ENCODE measurements around the gene SMC2.
A peak's percentile ranks its signal among the peaks of the same experiment; 100 is the strongest.

Gene SMC2

DNA sequence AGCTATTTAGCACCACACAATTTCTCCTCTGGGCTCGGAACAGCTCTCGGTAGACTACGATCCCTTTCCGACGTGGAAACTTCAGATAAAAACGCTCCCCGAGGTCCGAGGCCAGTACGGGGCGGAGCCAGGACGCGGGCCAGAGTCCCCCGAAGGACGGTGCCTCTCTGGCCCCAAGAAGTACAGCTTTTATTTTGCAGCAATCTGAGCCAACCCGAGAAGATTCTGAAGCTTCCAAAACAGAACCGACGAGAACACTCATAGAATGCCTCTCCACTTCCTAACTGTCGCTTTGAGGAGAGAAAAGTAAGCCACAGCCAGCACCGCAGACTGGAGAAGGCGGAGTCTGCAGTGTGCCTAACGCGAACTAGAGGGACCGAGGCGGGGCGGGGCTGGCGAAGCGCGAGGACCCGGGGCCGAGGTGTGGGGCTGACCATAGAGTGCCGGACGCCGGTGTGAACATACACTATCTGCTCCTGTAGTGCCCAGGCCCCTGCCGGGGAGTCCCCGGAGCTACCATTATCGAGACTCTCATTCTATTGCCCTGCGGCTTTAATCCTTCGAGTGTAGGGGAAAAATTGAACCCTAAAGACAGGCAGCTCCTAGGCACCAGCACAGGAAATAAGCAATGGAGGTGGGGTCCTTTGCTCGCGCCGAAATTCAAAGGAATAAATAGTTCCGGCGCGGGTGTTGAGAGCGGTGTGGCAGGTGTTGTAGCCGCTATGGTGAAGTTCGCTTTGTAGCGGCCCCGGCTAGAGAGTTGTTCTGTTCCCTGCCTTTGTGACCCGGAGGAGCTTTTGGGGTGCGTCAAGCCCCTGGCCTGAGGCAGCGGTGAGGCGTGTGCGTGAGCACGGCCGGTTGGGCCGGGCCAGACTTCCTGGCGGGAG, at the start of gene SMC2:
Gene SMC2 (plus strand): TSS at position 663 of the 887 bp plus-strand sequence. CDS start 1,076 bp downstream, outside the sequence.
- DNase-seq (ENCODE audit: low read depth) = peak; percentile 88

DNA sequence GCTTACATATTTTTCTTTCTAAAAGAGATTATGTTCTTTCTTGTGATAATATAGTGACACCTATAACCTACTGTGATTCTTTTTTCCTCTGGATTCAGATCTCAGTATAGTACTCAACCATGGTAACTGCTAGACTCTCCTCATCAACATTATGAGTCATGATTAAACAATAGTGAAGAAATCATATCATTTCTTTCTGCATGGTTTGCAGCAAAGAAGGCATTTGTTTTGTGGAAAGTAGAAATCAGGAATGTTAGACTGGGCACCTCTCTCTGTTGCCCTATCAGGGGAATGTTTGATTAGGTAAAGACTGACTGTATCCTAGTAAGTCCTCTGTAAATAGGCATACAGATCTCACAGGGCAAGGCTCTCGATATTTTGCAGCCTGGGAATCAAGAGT, 25.6 kb upstream of the SMC2 start:
- no peak for DNase-seq (ENCODE audit: low read depth)

DNA sequence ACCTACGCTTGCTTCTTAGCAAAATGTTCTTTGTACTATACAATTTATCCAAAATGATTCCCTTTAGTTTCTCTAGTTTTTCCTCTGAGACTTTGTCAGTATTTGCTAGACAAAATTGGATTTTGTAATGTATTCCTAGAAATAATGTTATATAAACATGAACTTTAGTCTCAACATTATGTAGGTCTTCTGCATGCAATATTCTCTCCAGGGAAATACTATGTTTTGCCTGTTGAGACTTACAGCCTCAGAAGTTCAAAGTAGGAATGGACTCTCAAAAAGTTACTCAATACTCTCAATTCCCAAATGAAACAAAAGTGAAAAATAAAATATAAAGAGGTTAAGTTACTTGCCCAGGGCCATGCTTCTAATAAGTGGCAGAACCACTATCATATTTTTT, 24.8 kb upstream of the SMC2 start:
- no peak for DNase-seq (ENCODE audit: low read depth)

DNA sequence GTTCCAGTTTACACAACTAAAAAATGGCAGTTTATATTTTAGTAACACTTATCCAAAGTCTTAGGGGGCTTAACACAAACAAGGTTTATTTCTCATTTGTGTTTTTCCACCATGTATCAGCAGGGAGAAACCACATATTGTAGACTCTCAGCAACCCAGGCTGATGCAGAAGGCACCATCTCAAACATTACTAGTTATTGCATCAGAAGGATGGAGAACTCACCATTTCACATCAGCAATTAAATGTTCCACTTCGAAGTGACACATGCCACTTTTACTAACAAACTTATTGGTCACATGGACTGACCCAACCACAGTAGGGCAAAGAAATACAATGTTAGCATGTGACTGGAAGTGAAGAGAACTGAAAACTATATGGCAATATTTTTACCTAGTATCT, 22.5 kb upstream of the SMC2 start:
- no peak for DNase-seq (ENCODE audit: low read depth)

DNA sequence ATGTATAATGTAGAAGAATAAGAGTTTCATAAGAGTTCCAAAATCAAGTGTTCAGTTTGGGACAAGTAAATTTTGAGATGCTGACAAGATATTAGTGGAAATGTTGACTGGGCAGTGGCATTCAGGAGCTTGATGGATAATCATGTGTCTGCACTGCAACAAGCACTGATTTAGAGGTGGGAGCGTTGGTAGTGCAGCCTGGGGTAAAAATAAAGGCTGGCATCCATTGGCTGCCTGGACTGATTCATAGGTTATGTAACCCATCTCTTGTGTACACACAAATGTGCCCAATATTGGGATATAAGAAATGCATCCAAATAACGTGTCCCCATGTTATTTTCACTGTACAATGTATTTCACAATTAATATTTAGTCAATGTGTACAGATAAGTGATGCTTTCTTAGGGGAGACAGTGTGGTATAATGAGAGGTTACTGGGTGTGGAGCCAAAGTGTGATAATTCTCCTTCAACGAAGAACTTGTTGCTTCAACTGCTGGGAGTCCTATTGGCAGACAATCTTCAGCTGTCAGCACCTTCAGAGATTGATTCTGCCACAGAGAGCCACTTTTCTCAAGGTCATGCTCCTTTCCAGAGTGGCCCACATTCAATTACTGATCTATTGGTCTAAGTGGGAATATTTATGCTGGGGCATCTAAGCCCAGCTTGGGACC, 20.9 kb upstream of the SMC2 start:
- no peak for DNase-seq (ENCODE audit: low read depth)

DNA sequence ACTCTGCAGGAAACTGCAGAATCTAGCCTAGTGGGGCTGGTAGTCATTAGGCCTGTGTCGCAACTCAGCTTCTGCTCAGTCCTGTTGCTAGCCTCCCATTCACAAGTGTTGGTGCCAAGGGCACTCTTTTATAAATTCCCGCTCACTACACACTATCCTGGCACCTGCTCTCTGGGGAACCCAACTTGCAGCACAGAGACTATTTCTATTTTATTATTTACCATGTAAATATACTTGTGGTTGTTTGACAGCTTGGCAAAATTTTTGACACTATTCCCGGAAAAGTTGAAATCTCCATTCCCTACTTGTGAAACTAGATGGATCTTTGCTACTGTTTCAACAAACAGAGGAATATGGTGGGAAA, 20.4 kb upstream of the SMC2 start:
- no peak for DNase-seq (ENCODE audit: low read depth)

DNA sequence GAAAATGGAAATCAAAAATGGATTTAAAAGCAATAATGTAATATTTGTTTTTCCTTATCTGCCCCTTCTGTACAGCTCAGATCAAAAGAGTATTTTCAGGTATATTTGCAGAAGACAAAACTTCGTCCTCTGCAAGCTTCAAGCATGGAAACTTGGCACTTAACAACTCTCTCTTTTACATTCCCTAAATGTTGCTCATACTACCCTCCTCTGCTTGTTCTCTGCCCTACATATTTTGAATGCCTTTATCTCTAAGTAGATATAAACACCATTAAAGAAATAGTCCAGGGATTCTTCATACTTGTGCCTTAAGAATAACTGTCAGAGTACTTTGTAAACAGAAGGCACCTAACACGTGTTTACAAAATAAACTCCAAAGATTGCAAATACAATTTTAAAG, 19.2 kb upstream of the SMC2 start:
- DNase-seq (ENCODE audit: low read depth) = no peak

DNA sequence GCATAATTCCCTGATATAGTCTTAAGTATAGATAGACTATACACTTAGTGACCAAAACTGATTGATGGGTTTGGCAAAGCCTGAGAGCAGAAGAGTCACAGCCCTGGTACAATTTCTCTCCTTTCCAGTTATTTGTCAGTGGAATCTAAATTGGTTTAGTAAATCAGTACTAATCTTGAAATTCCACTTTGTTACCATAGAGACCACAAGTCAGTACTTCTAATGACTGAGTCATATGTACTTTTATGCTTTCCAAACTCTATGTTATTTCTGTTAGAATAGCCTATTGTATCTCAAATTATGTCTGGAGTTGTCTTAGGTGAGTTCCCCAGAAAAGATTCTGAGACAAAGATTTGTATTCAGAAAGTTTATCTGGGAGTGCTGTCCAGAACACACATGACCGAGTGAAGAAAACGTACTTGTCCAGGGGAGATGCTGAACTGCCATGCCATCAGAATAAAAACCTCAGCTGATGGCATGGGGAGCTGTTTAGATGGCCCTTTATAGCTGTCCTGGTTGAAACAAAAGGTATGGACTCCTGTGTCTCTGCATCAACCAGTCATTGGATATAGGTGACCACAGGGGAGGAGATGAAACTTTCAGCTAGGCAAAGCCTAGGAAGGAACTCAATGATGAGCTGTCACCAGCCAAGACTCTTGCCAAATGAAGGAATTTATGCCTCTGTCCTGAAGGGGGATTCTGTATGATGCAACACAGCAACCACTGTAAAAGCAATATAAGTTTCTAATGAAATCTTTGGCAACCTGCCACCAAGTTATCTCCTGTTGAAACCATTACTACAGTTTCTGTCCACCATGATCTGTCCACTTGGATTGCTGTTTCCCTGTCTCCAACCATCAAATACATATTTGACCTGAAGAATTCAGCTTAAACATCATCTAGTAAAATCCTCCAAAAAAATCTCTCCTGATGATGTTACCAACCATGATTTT, 18.0 kb upstream of the SMC2 start:
- no peak for DNase-seq (ENCODE audit: low read depth)

DNA sequence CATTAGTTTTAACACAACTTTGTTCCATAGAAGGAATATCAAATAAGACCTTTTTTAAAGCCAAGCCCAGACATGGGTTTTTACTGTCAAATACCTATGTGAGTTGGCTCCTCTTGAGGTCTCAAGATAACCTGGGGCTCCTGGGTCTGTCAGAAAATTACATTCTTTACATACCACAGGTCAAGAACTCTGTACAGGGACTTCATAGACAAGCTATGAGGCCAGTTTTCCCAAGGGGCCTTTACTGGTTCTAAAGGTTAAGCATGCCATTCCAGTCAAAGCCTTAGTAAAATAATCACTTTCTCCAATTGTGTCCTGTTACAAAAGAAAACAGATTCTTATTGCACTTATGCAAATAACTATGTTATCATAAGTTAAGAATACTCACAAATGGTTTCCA, 15.5 kb upstream of the SMC2 start:
- DNase-seq (ENCODE audit: low read depth) = no peak

DNA sequence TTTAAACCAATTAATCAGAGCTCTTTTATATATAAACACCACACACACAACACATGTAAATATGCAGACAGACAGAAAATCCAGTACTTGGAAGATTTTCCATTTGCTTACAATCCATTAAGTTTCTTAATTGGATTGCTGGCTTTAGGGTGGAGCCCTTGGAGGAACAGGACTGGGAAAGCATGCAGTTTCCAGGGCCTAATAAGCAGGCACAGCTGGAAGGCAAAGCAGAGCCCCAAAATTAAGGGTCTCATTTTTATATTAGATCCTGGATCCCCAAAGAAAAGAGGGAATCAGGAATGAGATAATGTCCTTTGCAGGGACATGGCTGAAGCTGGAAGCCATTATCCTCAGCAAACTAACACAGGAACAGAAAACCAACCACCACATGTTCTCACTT, 13.1 kb upstream of the SMC2 start:
- no peak for DNase-seq (ENCODE audit: low read depth)

DNA sequence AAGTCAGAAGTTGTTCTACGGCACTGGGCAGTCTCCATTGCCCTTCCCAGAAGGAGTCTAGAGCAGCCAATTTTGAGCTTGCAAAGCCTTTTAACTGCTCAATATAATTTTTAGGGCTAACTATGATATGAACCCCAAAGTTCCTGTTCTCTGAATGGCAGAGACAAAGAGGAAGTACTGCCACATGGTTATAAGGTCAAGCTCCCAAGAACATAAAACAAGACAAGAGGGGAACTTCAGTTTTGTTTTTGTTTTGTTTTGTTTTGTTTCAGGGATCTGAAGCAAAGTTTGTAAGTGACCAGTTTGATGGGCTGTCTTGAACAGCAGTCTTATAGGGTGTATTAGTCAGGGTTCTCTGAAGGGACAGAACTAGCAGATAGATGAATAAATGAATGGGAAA, 11.9 kb upstream of the SMC2 start:
- DNase-seq (ENCODE audit: low read depth) = no peak

DNA sequence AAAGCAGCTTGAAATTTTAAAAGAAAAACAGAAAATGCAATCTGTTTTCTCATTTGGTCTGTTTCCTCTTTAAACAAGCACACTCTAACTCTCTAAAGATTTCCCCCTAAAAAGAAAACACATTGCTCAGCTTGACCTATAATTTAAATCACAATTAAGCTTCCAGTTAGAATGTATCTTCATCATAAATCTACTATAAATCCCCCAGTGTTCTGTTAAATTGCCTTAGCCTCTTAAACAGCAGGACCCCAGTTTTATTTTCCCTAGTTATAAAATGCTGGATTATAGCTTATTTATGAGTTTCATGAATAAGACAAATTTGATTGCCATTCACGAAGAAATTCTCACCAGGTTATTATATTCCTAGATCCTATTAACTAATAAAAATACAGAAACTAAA, 8.6 kb upstream of the SMC2 start:
- no peak for DNase-seq (ENCODE audit: low read depth)

DNA sequence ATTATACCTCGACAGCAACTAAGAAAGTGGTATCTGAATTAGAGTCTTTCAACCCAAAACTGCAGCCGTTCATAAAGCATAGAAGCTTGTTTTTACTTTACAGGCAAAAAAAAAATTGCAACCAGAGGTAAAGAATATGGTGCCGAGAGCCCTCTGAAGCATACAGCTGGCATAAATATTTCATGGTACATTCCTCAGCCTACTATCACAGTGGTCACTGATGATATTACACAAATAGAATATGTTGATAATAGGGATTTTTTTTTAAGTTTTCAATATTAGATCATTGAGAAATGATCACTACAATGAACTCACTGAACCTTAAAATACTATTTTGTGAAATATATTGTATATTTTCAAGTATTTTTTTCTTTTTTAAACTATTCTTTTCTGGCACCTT, 6.2 kb upstream of the SMC2 start:
- no peak for DNase-seq (ENCODE audit: low read depth)

DNA sequence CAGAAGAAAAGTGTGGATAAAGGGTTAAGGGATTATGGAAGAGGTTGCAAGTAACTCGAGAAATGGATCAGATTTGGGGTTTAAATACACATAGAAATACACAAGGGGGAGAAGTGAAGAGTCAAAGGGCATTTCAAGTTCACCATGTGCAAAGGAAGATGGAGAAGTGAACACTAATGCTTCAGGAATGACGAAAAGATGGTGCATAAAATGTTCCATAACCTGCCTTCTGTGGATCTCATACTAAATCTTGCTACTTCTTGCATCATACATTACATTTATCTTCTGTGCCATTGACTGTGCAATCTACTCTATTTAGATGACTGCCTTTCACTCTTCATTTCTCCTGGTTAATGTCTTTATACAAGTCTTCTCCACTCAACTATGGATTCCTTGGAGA, 5.7 kb upstream of the SMC2 start:
- DNase-seq (ENCODE audit: low read depth) = no peak

DNA sequence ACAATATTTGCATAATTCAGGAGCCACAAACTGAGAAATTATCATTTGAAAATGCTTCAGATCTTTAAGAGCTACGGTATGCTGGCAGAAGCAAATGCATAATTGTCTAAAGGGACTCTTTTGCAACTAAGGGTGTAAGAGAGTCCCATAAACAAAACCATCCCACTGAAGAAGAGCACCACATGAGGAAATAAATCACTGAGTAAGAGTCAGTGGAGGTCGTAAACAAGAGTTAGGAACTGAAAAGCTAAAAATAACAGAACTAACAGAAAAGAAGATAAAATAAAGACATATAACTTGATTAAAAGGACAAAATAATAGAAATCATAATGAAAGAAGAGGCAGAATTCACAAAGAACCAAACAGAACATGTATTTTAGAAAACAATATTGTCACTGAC, 3.5 kb upstream of the SMC2 start:
- no peak for DNase-seq (ENCODE audit: low read depth)

DNA sequence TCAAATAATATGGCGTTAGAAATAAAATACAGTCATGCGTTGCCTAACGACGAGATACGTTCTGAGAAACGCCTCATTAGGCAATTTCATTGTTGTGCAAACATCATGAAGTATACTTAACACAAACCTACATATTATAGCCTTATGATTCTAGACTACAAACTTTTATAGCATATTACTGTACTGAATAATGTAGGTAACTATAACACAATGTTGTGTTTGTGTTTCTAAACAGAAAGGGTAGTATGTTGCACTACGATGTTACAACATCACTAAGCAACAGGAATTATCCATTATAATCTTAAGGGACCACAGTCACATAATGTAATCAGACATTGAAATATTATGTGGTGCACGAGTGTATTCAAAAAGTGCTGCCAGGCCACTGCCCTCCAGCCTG, 3.0 kb upstream of the SMC2 start:
- no peak for DNase-seq (ENCODE audit: low read depth)

DNA sequence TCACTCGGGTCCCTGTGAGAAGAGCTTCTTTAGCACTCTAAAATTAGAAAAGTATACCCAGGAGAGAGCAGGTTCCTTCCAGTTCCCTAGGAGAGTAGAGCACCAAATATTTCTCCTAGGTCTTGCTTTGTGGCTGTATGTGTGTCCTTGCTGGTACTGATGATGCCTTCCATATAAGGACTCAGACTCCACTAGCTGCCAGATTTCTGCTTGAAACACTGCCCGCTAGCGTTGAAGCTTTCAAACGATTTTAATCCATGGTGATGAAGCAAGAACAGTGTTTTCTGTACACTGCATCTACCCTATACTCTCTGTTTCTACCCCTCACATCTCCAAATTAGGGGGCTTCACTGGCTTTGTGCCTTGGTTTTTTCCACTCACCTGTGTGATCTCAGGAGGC, 2.4 kb upstream of the SMC2 start:
- DNase-seq (ENCODE audit: low read depth) = no peak

DNA sequence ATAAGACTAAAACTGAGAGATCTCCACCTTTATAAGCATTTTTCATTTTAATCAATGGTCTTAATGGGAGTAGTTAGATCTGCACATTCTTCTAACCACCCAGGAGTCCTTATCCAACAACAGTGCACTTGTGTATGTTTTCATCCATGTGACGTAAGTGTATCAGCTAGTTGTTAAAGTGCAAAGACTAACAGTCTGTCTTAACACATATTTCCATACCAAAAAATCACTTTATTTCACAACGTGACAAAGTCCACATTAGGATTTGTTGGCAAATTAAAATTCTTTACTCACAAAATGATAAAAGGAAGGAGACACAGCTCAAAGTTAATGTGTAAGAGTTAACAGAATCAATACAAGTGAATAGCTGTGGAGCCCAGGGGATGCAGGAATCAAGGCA, 1.9 kb upstream of the SMC2 start:
- DNase-seq (ENCODE audit: low read depth) = no peak

DNA sequence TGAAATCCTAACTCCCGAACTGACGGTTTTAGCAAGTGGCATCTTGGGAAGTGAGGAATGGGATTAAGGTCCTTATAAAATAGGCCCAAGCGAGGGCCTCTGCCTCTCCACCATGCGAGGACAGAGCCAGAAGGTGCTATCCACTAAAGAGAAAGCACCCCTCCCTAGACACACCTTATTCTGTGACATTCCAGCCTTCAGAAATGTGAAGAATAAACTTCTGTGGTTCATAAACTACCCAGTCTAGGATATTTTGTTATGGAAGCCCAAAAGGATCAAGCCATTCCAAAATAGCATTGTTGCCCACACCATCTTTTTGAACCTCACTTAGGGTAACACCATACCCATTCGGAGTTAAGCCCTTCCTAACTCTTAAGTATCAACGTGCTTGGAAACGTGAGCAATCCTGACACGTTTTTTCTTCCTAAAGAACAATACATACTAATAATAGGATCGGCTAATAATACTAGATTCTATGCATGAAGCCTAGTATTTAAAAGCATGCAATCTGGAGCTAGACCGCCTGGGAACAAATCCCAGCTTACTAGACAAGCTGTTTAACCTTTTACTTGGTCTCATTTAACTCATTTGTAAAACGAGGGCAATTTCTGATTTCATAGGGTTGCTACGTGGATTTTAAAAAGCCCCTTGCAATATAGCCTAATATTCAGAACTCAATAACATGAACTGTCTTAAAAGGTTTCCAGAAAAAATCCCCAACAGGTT, 1.1 kb upstream of the SMC2 start:
- no peak for DNase-seq (ENCODE audit: low read depth)

DNA sequence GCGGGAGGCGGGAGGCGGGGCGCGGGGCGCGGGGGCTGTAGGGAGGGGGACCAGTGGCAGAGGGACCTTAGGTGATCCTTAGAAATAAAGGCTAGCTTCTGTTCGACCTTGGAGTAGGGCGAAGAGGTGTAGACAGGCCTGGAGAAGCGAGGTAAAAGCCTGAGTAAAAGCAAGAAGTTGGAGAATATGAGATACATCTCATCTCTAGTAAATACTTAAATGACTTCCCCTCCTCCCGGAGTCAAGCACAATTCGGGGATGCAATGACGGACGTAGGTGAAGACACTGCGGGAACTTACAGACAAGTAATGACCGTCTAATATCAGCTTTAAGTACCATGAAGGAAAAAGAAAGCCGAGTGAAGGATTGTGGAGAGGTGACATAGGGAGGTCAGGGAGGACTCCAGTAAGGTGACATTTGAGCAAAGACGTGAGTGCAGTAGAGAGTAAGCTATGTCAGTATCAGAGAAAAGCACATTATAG, 466 bp downstream of the SMC2 start:
- DNase-seq (ENCODE audit: low read depth) = no peak

DNA sequence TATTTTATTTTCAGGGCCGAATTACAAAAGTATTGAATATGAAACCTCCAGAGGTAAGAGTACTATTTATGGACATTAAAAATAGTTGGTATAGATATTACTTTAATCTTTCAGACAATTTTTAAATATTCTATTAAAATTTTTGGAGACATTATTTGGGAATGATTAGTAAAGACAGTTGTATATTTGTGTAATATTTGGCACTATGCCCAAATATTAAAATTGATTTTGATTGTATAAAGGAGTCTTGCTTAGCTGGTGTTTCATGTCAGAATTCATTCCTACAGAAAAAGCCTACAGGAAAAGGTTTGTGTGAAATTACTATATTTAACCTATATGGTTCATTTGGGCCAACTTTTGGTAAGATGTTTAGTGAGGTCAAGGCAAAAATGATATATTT, 5.5 kb downstream of the SMC2 start:
- no peak for DNase-seq (ENCODE audit: low read depth)

DNA sequence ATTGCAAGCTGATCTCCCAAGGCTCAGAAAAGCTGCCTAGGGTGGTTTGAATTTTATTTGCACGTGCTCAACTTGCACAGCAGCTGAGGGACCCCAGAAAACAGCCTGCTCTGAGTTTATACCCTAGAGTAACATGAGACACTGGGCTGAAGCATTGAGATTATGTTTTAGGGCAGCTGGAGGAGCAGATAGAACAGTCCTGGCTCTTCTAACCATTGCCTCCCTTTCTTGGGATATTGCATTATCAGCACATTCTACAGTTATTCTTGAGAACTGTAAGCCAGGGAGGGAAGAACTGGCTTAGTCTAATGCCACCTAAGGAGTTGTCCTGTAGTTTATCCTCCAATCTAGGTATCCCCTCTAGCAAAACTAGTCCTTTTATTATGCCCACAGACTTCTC, 10.3 kb downstream of the SMC2 start:
- no peak for DNase-seq (ENCODE audit: low read depth)
